ENCODE measurements around the gene BTRC.

The BTRC gene

DNA sequence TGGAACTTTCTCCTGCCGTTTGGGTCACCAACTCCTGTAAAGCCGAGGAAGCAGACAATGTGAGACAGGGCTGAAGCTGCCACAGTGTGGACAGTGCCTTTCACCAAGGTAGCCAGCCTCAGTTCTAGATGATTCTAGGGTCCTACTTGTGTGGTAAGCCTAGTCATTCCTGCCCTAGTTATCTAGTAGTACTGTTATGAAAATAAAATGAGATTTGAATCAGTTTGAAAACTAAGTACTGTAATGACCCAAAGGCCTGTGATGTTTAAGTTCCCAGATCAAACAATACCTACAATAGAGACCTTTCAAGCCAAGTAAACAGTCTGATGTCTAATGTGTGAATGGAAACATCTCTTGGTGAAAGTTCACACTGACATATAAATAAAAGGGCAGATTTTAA lies 197.0 kb downstream of the BTRC start:
- DNase-seq, result no peak

DNA sequence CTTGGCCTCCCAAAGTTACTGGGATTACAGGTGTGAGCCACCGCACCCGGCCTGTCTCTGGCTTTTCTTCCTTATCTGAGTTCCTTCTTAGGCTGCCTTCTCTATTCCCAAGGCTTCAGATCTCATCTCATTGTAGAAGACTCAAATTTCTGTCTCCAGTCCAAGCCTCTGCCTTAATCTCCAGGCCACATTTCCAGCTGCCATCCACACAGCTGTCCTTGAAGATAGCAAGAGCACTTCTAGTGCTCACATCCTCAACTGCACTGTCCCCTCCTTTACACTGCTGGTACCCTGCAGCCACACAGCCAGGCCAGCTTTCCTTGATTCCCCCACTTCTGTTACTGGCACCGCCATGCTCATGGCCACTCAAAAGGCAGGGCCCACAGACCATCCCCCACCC lies 198.5 kb downstream of the BTRC start:
- DNase-seq, result no peak

- DNase-seq, result no peak
Measured at GRCh38 chr10:101557541-101557940, 203.6 kb downstream of the BTRC start.

GRCh38 chr10:101558204-101558603 lies 204.2 kb downstream of the BTRC start:
- no peak for DNase-seq

- no peak for DNase-seq
Measured at GRCh38 chr10:101558671-101559595, 205.0 kb downstream of the BTRC start.

- DNase-seq, result peak; percentile 47
Measured at GRCh38 chr10:101559596-101560297, 205.8 kb downstream of the BTRC start.

DNA sequence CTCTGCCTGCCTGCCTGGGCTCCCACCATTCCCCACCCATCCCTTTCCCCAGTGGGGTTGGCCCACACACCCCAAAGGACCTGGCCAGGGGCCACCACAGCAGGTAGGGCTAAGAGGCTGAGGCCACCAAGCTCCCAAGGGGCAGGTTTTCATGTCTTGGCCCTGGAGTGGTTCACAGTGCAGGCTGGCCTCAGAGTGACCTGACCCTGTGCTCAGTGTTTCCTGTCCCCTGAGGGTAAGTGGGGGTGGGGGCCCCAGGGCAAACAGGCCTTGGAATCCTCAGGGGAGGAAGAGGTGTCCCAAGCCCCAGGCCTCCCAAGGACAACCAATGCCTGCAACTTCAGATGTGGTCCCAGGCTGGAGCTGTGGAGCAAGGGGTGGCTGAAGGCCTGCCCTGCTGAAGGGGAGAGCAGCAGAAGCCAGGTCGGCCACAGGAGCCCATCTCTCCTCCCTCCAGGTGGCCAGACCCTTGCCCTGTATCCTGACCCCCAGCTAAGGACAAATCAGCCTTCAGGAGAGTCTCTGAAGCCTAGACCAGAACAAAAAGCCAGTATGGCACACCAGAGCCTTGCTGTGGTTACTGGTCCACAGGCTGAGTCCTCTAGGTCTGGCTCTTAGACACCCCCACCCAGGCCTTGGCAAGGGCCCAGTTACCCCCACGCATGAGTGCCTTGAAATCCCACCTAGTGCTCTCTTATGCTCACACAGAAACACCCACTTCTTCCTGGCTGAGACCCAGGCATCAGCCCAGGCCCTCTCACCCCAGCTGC lies 206.5 kb downstream of the BTRC start:
- DNase-seq, result no peak

DNA sequence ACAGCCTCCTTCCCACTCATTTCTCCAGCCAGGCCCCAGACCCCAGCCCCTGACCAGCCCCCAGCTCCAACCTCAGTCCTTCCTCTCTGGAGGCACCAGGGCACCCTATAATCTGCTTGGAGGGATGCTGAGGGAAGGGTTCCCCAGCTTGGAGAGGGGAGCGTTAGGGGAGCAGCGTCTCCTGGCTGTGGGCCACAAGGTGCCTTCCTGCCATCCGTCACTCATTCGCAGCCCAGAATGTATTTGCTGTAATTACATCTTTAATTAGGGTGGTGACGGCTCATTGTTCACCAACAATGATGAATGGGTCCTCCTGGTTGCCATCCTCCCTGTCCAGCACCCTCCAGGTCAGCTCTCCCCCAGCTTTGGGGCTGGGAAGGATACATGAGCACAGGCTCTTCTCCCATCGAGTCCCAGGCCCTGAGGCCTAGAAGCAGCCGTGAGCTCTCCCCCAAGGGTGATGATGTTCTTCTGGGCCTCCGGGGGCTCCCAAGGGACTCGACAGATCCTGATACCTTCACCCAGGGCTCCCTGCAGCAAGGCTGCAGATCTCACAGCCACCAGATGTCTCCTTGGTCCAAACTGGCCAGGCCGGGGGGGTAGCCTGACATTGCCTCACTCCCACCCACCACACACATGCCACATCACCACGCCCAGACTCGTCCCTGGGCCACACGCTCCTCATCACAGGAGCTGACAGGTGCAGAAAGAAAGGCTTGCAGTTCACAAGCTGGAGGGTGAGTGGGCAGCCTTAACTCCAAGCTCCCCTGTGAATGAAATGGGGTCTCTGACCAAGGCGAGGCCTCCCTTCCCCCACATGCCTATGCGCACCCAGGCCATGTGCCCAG lies 207.3 kb downstream of the BTRC start:
- DNase-seq, result peak; percentile 26

- no peak for DNase-seq
Measured at GRCh38 chr10:101562231-101562630, 208.3 kb downstream of the BTRC start.

GRCh38 chr10:101563007-101563406 lies 209.0 kb downstream of the BTRC start:
- no peak for DNase-seq

DNA sequence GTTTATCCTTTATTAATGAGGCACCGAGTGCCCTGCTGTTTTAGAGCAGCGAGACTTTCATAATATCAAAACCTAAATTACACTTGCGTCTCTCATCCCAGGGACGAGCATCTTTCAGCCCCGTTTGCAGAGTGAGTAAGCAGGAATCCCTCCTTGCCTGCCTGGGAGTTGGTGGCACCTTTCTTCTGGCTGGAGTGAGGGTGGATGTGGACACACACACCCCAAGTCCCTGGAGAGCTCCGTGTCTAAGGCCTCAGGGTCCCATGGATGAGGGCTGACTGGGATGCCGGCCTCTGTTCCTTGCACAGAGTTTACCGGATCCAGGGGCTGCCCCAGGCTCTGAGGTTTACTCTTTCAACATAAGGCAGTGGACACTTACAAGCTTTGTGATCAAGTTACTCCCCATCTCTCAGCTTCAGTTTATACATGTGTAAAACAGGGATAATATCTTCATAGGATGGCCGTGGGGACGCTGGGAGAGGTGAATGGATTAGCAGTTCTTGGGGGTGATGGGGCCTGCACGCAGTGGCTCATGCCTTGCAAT lies 209.6 kb downstream of the BTRC start:
- no peak for DNase-seq

- DNase-seq, result no peak
Measured at GRCh38 chr10:101564490-101564991, 210.6 kb downstream of the BTRC start.

DNA sequence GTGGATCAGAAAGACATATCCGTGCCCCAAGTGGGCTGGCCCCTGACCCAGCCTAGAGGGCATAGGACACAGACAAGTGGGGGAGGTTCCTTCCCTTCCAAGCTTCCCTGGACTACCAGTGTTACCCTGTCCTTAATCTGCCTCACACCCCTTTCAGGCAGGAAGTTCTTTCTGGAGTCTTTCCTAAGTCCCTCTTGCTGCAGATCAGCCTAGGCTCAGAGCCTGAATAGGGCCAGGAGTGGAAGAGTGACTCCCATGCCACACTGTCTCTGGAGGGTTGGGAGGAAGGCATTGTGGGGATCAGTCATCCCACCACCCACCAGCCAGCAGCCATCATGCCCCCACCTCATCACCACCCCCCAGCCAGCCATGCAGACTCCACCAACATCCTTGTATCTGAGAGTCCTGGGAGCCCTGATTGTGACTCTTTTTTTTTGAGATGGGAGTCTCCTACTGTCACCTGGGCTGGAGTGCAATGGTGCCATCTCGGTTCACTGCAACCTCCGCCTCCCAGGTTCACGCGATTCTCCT lies 211.5 kb downstream of the BTRC start:
- no peak for DNase-seq

- no peak for DNase-seq
Measured at GRCh38 chr10:101565936-101566332, 212.0 kb downstream of the BTRC start.

DNA sequence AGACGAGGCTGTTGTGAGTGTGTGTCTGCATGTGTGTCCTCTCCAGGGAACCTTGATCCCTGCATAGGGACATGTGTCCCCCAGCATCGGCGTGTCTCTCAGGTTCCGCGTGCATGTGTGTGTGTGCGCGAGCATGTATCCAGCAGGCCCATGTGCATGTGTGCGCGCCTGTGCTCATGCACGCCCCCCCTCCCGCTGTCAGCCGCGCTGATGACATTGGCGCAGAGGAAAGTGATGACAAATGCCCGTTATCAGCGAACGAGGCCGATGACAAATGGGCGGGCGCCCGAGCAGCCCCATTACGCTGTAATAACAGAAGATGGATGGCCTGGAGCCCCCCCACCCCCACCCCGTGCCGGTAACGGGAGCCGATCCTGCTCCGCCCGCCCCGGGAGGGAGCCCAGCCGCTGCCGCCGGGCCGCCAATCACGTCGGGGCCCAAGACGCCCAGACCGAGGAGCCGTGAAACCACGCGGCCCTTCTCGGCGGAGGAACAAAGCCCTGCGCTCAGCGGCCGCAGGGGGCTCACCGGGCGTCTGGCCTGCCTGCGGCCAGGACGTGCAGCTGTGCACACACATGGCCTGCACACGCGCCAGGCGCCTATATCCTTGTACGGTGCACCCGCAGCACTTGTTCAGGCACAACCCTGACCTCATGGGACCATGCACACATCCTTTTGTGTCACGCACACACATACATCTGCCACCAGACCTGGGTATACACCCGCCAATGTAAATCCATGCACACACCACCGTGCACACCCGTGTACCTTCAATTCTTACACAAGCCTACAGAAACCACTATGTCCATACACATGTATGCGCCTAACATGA lies 212.6 kb downstream of the BTRC start:
- DNase-seq, result no peak

DNA sequence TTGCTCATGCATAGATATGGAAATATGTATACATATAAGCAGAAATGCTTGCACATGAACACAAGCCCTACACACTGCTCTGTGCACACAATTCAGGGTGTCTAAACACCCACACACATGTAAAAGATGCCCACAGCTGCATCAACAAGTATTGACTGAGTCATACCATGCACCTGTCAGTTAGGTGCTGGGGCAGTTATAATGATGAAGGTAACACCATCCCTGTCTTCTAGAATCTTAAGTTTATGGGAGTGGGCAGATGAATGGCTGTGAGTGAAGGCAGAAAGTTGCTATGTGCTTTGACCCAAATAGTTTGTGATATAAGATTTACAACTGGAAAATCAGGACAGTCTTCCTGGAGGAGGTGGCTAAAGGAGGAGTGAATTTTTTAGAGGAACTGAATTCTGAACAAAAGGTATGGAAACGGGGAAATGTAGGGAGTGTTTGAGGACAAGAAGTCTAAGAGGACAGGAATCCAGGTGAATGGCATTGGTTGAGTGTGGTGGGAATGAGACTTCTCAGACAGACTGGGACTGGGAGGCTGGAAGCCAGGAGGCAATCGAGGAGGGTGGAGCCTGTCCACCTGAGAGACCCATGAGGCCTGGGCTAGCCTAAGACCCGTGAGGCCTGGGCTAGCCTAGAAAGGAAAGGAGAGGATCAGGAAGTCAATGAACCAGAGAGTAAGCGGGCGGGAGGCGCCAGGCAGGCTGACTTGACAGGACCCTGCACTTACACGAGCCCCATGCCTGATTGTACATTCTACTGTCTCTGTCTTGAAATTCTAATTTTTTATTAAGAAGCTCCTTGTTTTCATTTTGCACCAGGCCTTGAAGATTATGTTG lies 213.4 kb downstream of the BTRC start:
- no peak for DNase-seq

- no peak for DNase-seq
Measured at GRCh38 chr10:101568054-101568745, 214.2 kb downstream of the BTRC start.

DNA sequence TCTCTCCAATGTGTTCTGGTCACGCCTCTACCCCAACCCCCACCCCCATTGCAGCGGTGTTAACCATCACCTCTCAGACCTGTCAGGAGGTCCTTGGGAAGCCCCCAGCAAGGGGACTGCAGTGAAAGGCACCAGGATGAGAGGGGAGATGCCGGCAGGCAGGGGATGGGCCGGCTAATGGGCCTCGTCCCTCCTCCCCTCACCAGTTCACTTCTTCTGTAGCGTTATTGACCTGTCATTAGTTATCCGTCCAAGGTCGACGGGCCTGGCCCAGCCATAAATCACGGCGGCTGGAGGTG lies 215.3 kb downstream of the BTRC start:
- no peak for DNase-seq

Measured in NCI-H82 (cell line).